HG02798 (cell line): Measurements from ENCODE around the gene PHACTR4.
"Not testable (repeated sequence)": the region's sequence is repeated elsewhere in the genome, so short reads cannot be mapped to it uniquely, and the experiment has no call there.

Source experiments
- ATAC-seq: cut with Tn5 transposase; IDR thresholded peaks from one replicate; pipeline ENCODE4 v1.9.1; 2021; ENCODE audit warnings: mild to moderate bottlenecking; ENCODE audit not compliant: unreplicated experiment, poor library complexity

PHACTR4 gene

DNA sequence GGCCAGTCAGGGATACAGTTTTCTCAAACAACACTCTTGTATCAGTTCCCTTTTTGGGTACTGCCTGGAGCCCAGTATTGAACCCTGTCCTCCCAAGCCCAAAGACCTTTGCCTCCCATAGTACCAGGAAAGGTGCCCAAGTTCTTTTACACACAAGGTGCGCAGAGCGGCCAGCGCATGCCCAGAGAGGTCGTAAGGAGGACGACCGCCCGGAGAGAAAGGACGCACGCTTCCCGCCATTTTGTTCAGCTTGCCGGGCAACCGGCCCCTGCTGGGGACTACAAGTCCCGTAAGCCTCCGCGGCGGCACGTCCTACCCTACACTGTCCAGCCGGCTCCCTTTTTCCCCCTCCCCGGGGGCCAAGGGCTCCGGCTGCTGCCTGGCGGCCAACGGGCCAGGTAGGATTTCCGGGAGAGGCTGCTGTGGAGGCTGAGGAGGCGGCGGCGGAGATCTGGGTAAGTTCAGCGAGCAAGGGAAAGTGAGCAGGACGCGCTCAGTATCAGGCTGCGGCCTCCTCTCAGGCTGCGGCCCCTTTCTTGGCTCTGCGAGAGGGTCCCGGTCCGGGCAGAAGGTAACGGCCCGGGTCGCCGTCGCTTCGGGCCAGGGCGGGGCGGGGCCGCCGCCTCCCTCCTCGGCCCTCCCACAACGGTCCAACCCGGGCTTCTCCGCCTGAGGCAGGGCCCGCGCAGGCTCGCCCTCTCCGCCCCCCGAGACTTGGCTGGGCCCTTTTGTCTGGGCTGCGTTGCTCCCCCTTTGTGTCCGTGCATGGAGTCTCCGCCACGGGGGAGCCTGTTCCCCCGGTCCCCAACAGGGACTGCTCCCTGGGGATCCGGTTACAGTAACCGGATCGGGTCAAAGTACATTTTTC, at the start of gene PHACTR4:
PHACTR4 (plus strand) TSS at position 370 of the 868 bp plus-strand sequence. CDS start 37,708 bp downstream, outside the sequence.
- ATAC-seq = peak; percentile 87

GRCh38 chr1:28322194-28322593, 47.3 kb upstream of the PHACTR4 start:
- ATAC-seq = no peak

DNA sequence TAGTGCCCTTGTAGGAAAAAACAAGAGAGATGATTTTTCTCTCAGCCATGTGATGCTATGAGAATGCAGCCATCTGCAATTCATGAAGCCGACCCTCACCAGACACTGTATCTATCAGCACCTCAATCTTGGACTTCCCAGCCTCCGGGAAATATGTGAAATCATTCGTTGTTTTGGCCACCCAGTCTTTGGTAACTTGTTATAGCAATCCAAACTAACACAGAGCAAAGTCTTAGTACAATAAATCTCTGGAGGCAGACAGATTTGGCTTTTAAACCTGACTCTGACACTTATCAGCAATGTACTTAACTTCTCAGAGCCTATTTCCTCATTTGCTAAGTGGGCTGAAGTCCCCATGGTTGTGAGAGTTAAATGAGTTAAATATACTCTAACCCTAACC, 45.8 kb upstream of the PHACTR4 start:
- ATAC-seq = no peak

DNA sequence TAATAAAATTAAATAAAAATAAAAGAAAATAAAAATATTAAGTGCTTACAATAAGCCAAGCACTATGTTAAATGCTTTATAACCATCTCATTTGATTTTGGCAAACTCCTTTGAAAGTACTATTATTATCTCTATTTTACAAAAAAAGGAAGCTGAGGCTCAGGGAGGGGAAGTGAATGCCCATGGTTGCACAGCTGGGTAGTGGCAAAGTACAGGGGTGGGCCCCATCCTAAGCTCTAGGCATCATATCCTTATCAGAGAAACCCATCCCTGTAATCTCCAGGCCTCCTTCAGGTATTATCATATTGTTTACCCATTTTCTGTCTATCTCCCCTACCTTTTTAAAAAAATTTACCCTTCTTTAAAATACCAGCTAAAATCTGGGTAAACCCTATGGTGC, 43.0 kb upstream of the PHACTR4 start:
- no peak for ATAC-seq

- ATAC-seq = no peak
These were observed 42.6 kb upstream of the PHACTR4 start for GRCh38 chr1:28326984-28327383.

- ATAC-seq = not testable (repeated sequence)
These were observed 42.1 kb upstream of the PHACTR4 start for GRCh38 chr1:28327431-28327830.

GRCh38 chr1:28328228-28328648, 41.3 kb upstream of the PHACTR4 start:
- ATAC-seq = no peak

- ATAC-seq = no peak
These were observed 40.0 kb upstream of the PHACTR4 start for GRCh38 chr1:28329395-28330153.

DNA sequence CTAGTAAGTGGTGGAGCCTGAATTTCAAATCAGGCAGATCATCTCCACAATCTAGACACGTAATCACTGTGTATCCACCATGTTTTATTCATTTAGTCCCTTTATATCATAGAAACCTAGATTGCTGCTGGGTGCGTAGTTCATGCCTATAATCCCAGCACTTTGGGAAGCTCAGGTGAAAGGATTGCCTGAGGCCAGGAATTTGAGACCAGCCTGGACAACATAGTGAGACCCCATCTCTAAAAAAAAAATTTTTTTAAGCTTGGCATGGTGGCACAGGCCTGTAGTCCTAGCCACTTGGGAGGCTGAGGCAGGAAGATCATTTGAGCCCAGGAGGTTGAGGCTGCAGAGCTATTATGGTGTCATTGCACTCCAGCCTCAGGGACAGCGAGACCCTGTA, 30.6 kb upstream of the PHACTR4 start:
- no peak for ATAC-seq

DNA sequence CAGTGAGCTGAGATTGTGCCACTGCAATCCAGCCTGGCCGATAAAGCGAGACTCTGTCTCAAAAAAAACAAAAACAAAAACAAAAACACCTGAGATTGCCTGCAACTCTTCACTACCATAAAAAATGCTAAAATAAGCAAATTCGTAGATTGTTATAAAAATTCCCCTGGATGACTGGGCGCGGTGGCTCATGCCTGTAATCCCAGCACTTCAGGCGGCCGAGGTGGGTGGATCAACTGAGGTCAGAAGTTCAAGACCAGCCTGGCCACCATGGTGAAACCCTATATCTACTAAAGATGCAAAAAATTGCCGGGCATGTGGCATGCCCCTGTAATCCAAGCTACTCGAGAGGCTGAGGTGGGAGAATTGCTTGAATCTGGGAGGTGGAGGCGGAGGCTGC, 30.0 kb upstream of the PHACTR4 start:
- no peak for ATAC-seq

DNA sequence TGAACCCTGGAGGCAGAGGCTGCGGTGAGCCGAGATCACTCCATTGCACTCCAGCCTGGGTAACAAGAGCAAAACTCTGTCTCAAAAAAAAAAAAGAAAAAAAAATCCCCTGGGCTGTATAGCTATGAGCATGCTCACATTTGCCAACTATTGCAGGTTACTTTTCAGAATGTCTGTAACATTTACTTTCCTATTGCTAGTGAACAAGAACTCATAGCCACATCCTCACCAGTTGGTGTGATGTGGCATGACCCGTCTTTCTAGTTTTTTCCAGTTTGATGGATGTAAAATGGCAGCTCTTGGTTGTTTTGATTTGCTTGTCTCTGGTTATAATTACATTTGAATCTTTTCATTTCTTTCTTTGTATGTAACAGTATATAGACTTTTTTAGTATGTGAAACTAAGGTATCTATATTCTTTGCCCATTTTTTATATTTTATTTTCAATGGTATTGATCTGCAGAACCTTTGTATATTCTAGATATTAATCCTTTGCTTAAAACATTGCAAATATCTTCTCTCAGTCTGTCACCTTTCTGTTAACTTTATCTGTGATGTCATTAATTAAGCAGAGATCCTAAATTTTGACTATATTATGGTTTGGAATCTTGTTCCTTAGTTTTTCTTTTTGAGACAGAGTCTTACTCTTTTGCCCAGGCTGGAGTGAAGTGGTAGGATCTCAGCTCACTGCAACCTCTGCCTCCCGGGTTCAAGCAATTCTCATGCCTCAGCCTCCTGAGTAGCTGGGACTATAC, 29.1 kb upstream of the PHACTR4 start:
- no peak for ATAC-seq

DNA sequence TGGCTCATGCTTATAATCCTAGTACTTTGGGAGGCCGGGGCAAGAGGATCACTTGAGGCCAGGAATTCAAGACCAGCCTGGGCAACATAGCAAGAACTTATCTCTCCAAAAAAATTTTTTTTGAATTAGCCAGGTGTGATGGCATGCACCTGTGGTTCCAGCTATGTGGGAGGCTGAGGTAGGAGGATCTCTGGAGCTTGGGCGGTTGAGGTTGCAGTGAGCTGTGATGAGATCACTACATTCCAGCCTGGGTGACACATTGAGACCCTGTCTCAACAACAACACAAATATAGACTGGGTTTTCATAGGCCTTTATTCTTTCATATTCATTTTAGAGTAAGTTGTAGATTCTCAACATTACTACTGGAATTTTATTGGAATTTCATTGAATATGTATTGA, 27.9 kb upstream of the PHACTR4 start:
- ATAC-seq = no peak

GRCh38 chr1:28343405-28343804, 26.1 kb upstream of the PHACTR4 start:
- ATAC-seq = no peak

- not testable (repeated sequence) for ATAC-seq
These were observed 16.2 kb upstream of the PHACTR4 start for GRCh38 chr1:28353248-28353810.

DNA sequence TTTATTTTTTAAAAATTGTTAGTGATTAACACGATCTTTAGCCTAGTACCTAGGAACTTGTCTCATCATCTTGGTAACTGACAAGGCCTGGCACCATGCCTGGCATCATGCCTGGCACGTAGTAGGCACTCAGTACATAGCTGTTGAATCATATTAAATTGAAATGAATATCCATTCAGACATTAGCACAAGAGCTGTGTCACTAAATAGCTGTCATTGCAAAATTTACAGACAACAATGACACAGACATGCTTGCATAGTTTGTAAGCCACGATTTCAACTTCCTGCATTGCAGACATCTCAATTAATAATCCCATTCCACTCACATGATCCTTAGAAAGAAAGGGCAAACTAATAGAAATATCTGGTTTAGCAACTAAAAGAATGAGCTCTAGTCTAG, 15.4 kb upstream of the PHACTR4 start:
- ATAC-seq = no peak

DNA sequence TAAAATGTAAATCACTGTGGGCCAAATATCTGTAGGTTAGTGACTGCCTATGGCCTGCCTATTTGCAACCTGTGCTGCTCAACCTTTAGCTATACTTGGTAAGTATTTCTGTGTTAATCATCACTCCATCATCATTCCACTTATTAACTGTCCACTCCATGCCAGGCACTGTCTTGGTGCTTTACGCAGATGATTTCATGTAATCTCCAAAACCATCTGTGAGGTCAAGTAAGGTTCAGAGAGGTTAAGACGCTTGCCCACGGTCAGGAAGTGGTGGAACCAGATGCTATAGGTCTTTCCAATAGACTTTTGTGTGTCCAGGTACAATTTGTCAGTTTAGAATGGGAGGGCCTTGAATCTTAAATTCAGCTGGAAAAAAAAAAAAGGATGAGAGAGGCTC, 10.8 kb upstream of the PHACTR4 start:
- ATAC-seq = no peak

GRCh38 chr1:28359592-28360239, 9.8 kb upstream of the PHACTR4 start:
- no peak for ATAC-seq

- no peak for ATAC-seq
These were observed 4.7 kb upstream of the PHACTR4 start for GRCh38 chr1:28364888-28365287.

DNA sequence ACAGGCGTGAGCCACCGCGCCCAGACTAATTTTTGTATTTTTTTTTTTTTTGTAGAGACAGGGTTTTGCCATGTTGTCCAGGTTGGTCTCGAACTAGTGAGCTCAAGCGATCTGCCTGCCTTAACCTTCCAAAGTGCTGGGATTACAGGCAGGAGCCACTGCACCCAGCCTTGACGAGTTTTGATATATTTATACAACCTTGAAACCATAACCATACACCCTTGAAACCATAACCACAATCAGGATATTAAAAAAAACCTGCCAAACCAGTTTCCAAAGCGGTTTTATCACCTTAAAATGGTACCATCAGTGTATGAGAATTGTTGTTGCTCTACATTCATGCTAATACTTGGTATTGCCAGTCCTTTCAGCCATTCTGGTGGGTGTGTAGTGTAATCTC, 3.7 kb upstream of the PHACTR4 start:
- ATAC-seq = no peak

- not testable (repeated sequence) for ATAC-seq
These were observed 932 bp upstream of the PHACTR4 start for GRCh38 chr1:28368608-28369007.
